RWPE1 (cell line): ENCODE results near the gene CDKN2AIPNL.

Source experiments
- CTCF ChIA-PET: fragments of 350-600 bp; sonication (Branson Sonifier 250); formaldehyde crosslinking; extraction: SDS; loops from one replicate; lab custom pipeline; 2021; lab: Yijun Ruan, JAX
- POLR2A ChIA-PET: fragments of 400-600 bp; formaldehyde crosslinking; extraction: SDS; loops from one replicate; lab custom pipeline; 2020; ENCODE audit warnings: antibody characterized with exemption; ENCODE audit not compliant: low non-redundant PET; lab: Yijun Ruan, JAX
- DNase-seq: peaks from one replicate; pipeline ENCODE4 v3.0.0; 2012; ENCODE audit warnings: low spot score
- H3K27ac ChIP-seq: fragments of 450-650 bp; 2 replicates; pipeline ENCODE4 v1.5.1; 2017
- TF ChIP-seq, protein P1 (sequence below): fragments of 450-650 bp; conservative IDR thresholded peaks from 2 replicates; pipeline ENCODE4 v1.5.1; 2017; ENCODE audit warnings: low read depth, mild to moderate bottlenecking

The CDKN2AIPNL gene

GRCh38 chr5:134456825-134457224 is 45.1 kb upstream of the CDKN2AIPNL start:
- DNase-seq: no peak
- ChIA-PET POLR2A (interaction anchor here (0.6 kb wide), 1 partner anchor 38 kb away, joined by 3 read pairs; no protein-coding TSS in a partner anchor), CTCF (no interaction called here)
- TF ChIP-seq, protein P1, sequence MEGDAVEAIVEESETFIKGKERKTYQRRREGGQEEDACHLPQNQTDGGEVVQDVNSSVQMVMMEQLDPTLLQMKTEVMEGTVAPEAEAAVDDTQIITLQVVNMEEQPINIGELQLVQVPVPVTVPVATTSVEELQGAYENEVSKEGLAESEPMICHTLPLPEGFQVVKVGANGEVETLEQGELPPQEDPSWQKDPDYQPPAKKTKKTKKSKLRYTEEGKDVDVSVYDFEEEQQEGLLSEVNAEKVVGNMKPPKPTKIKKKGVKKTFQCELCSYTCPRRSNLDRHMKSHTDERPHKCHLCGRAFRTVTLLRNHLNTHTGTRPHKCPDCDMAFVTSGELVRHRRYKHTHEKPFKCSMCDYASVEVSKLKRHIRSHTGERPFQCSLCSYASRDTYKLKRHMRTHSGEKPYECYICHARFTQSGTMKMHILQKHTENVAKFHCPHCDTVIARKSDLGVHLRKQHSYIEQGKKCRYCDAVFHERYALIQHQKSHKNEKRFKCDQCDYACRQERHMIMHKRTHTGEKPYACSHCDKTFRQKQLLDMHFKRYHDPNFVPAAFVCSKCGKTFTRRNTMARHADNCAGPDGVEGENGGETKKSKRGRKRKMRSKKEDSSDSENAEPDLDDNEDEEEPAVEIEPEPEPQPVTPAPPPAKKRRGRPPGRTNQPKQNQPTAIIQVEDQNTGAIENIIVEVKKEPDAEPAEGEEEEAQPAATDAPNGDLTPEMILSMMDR: no peak
- no peak overlapping the region for H3K27ac ChIP-seq

- ChIA-PET POLR2A (no interaction called here), CTCF (interaction anchor here (0.7 to 0.8 kb wide), 2 partner anchors 69 to 1118 kb away, joined by 3 to 4 read pairs; no protein-coding TSS in a partner anchor)
- no peak overlapping the region for H3K27ac ChIP-seq
- TF ChIP-seq, protein P1: no peak
- no peak for DNase-seq
Observed at GRCh38 chr5:134455466-134455865, 43.8 kb upstream of the CDKN2AIPNL start.

DNA sequence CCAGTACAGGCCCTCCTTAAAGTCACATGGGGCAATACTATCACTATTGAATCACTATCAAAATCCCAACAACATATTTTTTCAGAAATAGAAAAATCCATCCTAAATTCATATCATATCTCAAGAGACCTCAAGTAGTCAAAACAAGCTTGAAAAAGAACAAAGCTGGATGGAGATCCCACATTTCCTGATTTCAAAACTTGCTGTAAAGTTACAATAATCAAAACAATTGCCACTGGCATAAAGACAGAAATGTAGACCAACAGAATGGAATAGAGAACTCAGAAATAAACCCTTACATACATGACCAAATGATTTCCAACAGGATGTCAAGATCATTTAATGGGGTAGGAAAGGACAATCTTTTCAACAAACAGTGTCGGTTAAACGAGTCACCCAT is 41.3 kb upstream of the CDKN2AIPNL start:
- no peak overlapping the region for H3K27ac ChIP-seq
- TF ChIP-seq, protein P1: no peak
- POLR2A ChIA-PET: no interaction called here
- no peak for DNase-seq
- CTCF ChIA-PET: no interaction called here

- POLR2A ChIA-PET: no interaction called here
- CTCF ChIA-PET: interaction anchor here (1.0 kb wide), 1 partner anchor 41 kb away, joined by 3 read pairs; no protein-coding TSS in a partner anchor
- TF ChIP-seq, protein P1: no peak
- DNase-seq: peak; percentile 91
- H3K27ac ChIP-seq: peak overlapping the region; percentile 47
Observed at GRCh38 chr5:134451936-134452505, 40.3 kb upstream of the CDKN2AIPNL start.

DNA sequence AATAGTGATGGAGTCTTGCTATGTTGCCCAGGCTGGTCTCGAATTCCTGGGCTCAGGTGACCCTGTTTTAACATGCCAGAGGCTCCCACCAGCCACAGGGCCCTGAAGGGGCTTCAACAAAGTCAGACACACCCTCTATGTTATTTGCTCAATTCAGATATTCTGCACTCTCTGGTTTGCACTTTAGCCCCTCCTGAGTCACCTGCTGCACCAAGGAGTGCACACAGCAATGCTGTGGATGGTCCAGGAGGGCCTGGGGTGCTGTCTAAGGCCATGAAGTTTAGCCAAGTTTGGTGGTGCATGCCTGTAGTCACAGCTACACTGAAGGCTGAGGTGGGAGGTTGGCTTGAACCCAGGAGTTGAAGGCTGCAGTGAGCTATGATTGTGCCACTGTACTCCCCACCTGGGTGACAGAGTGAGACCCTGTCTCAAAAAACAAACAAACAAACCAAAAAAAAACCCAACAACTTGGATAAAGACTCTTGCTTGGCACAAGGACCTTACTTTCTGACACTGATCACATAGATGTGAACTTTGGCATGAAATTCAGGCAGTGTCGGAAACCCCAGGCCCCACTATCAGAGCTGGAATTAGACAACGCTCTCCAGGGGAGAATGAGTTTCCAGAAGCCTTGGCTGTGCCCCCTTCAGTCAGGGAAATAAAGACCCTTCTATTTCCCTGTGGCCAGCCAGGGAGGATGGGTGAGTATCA is 39.7 kb upstream of the CDKN2AIPNL start:
- CTCF ChIA-PET: interaction anchor here (0.9 to 1.0 kb wide), 2 partner anchors 40 to 709 kb away, joined by 3 read pairs; no protein-coding TSS in a partner anchor
- POLR2A ChIA-PET: no interaction called here
- H3K27ac ChIP-seq: peak overlapping the region; percentile 47
- no peak for DNase-seq
- TF ChIP-seq, protein P1: no peak

DNA sequence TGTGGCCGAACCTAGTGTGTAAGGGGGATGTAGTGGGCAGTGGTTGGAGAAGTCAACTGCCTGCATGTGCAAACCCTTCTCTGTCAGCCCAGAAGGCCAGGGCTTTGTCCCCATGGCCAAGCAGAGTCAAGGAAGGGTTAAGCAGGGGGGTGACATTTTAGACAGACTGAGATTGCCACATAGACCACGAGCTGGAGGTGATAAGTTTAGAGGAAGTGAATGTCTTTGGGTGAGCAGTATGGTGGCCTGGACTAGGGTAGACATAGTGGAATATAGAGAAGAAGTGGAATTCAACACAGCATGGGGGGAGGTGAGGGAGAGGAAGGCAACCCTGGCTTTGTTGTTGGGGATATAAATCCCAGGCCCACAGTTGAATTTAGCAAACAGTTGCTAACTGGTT is 38.7 kb upstream of the CDKN2AIPNL start:
- CTCF ChIA-PET: interaction anchor here (0.9 kb wide), 1 partner anchor 710 kb away, joined by 3 read pairs; no protein-coding TSS in a partner anchor
- TF ChIP-seq, protein P1: no peak
- no peak overlapping the region for H3K27ac ChIP-seq
- POLR2A ChIA-PET: no interaction called here
- no peak for DNase-seq
